ENCODE measurements around the gene LRRC55.

LRRC55 gene

GRCh38 chr11:57223601-57224000 is 41.8 kb downstream of the LRRC55 start:
- no peak for TF ChIP-seq CTCF (IDR thresholded peaks at IDR 0.05; ENCODE audit: low read depth, low read length)
- H3K4me3 ChIP-seq (ENCODE audit: low read depth, low read length) = no peak overlapping the region

GRCh38 chr11:57224128-57224527 is 42.4 kb downstream of the LRRC55 start:
- TF ChIP-seq CTCF (IDR thresholded peaks at IDR 0.05; ENCODE audit: low read depth, low read length) = no peak
- H3K4me3 ChIP-seq (ENCODE audit: low read depth, low read length) = no peak overlapping the region

GRCh38 chr11:57224537-57224936 is 42.8 kb downstream of the LRRC55 start:
- no peak overlapping the region for H3K4me3 ChIP-seq (ENCODE audit: low read depth, low read length)
- no peak for TF ChIP-seq CTCF (IDR thresholded peaks at IDR 0.05; ENCODE audit: low read depth, low read length)

GRCh38 chr11:57228600-57228999 is 46.8 kb downstream of the LRRC55 start:
- no peak overlapping the region for H3K4me3 ChIP-seq (ENCODE audit: low read depth, low read length)
- no peak for TF ChIP-seq CTCF (IDR thresholded peaks at IDR 0.05; ENCODE audit: low read depth, low read length)

GRCh38 chr11:57230316-57230715 is 48.6 kb downstream of the LRRC55 start:
- TF ChIP-seq CTCF (IDR thresholded peaks at IDR 0.05; ENCODE audit: low read depth, low read length) = no peak
- H3K4me3 ChIP-seq (ENCODE audit: low read depth, low read length) = no peak overlapping the region

GRCh38 chr11:57230791-57231538 is 49.2 kb downstream of the LRRC55 start:
- TF ChIP-seq CTCF (IDR thresholded peaks at IDR 0.05; ENCODE audit: low read depth, low read length) = no peak
- H3K4me3 ChIP-seq (ENCODE audit: low read depth, low read length) = no peak overlapping the region

- no peak overlapping the region for H3K4me3 ChIP-seq (ENCODE audit: low read depth, low read length)
- no peak for TF ChIP-seq CTCF (IDR thresholded peaks at IDR 0.05; ENCODE audit: low read depth, low read length)
Measured at GRCh38 chr11:57231539-57232253, 49.9 kb downstream of the LRRC55 start.

Measured in WI38 (cell line).